ENCODE measurements around the gene DMC1.

The DMC1 gene

GRCh38 chr22:38613588-38613987 lies 43.6 kb upstream of the DMC1 start:
- no peak for ATAC-seq

GRCh38 chr22:38612217-38613006 lies 42.4 kb upstream of the DMC1 start:
- no peak for ATAC-seq
- TF ChIP-seq ESRRG (CRISPR knock-in tag; IDR thresholded peaks at IDR 0.05) (no peak), ZFP30 (CRISPR knock-in tag; IDR thresholded peaks at IDR 0.05) (no peak), GLIS3 (CRISPR knock-in tag; IDR thresholded peaks at IDR 0.05) (no peak), PATZ1 (CRISPR knock-in tag; IDR thresholded peaks at IDR 0.05; ENCODE audit: borderline replicate concordance) (no peak), RARB (CRISPR knock-in tag; IDR thresholded peaks at IDR 0.05) (no peak), ZC3H10 (CRISPR knock-in tag; IDR thresholded peaks at IDR 0.05) (no peak), ZNF565 (CRISPR knock-in tag; conservative IDR thresholded peaks at IDR 0.05; ENCODE audit: low read depth) (no peak), ARNTL (CRISPR knock-in tag; IDR thresholded peaks at IDR 0.05; ENCODE audit: borderline replicate concordance, low read depth) (no peak), POU6F1 (CRISPR knock-in tag; IDR thresholded peaks at IDR 0.05; ENCODE audit: borderline replicate concordance, low read depth) (no peak), ZNF8 (CRISPR knock-in tag; IDR thresholded peaks at IDR 0.05) (no peak)

More at GRCh38 chr22:38613588-38613987, 43.6 kb upstream of the DMC1 start:
- TF ChIP-seq TSHZ2 (CRISPR knock-in tag; IDR thresholded peaks at IDR 0.05) (no peak), CSDC2 (CRISPR knock-in tag; IDR thresholded peaks at IDR 0.05) (no peak), TCF4 (CRISPR knock-in tag; IDR thresholded peaks at IDR 0.05; ENCODE audit: borderline replicate concordance) (no peak), ZNF70 (CRISPR knock-in tag; IDR thresholded peaks at IDR 0.05) (no peak), POU6F1 (CRISPR knock-in tag; IDR thresholded peaks at IDR 0.05; ENCODE audit: borderline replicate concordance, low read depth) (no peak), GLIS3 (CRISPR knock-in tag; IDR thresholded peaks at IDR 0.05) (no peak), CSRNP3 (CRISPR knock-in tag; IDR thresholded peaks at IDR 0.05) (no peak), SNAI2 (CRISPR knock-in tag; IDR thresholded peaks at IDR 0.05) (no peak), TOX (CRISPR knock-in tag; IDR thresholded peaks at IDR 0.05; ENCODE audit: borderline replicate concordance) (no peak), PATZ1 (CRISPR knock-in tag; IDR thresholded peaks at IDR 0.05; ENCODE audit: borderline replicate concordance) (no peak), ZNF565 (CRISPR knock-in tag; conservative IDR thresholded peaks at IDR 0.05; ENCODE audit: low read depth) (no peak), ARNTL (CRISPR knock-in tag; IDR thresholded peaks at IDR 0.05; ENCODE audit: borderline replicate concordance, low read depth) (no peak), RARB (CRISPR knock-in tag; IDR thresholded peaks at IDR 0.05) (no peak)
